GM03348 (cell line): Measurements from ENCODE around the gene NEBL.

Experiments used
- DNase-seq: peaks from one replicate; pipeline ENCODE4 v3.0.0; 2012; ENCODE audit warnings: low spot score

Gene NEBL

DNA sequence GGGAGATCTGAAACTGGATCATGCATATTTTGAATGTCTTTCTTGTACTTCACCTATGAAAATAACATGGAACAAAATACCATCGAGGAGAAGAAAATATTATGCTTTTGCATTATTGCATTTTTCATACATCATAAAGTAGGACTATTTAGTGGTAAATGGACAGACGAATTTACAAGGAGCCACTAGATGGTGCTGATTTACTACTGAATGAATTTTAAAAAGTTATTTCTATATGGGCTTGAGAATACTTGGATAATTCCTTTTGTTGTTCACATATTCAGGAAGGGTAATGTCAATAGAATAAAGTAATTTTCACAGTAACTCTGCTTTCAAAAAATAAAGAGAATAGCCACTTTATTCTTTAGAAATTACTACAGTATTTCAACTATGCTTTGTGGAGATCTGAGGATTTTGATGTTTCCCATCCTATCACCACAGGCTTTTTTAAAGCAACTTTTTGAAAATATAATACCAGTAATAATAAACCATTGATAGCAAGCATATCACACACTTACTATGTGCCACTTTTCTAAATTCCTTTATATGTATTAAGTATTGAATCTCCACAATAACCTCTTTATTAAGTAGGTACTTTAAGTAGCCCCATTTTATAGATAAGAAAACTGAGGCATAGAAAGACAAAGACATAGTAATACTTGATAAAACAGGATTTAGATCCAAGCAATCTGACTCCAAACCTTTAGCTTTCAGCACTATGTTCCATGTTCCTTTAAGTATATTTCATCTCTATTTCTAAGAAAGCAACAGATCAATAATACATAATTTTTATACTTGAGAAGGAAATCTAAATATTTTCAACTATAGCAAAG lies 38.6 kb downstream of the NEBL start:
- DNase-seq: peak; percentile 24

DNA sequence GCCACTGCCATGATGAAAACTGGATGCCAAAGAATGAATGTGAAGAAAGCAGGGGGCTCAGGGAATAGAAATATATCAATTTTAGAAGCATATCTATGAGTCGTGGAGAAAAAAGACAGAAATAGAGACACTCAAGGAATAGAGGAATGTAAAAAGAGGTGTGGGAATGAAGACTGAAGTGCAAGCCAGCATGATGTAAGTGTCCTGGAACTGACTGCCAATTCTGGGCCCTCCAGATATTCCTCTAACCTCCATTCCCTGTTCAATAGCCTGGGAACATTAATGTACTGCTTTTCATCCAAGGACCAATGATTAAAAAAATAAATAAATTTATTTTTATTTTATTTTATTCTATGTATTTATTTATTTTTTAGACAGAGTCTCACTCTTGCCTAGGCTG lies 40.6 kb downstream of the NEBL start:
- no peak for DNase-seq

DNA sequence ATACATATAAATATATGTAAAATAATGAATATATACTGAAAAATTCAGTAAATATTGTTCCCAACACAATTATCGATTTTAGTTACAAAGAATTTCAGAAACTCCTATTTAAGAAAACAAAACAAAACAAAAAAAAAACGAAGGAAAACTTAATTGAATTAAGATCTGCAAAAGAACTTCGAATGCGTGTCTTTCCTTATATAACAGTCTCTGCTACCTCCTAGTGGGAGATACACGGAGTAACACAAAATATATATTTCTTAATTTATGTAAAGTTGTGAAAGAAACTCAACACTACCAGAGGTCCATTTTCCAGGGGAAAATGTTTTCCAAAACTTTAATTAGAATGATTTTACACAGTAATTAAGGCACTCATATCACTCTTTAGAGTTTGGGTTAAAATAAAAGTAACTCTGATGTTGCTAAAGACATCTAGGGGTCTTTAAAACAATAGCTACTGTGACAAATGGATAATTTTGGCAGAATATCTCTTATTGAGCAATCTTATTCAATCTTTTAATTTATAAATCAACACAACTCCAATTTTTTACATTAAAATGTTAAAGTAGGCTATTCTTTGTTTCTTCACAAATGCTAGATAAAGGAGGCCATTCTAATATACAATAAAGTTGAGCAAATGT lies 41.6 kb downstream of the NEBL start:
- peak; percentile 31 for DNase-seq

DNA sequence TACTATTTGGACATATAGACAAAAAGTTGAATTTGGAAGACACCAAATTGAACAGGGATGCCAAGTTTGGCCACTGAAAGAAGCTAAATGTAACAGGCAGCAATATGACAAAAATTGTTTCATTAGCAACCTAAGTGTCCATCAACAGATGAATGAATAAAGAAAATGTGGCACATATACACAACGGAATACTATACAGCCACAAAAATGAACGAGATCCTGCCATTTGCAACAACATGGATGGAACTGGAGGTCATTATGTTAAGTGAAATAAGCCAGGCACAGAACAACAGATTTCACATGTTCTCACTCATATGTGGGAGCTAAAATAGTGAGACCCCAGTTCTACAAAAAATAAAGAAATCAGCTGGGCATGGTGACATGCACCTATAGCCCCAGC lies 43.8 kb downstream of the NEBL start:
- no peak for DNase-seq

DNA sequence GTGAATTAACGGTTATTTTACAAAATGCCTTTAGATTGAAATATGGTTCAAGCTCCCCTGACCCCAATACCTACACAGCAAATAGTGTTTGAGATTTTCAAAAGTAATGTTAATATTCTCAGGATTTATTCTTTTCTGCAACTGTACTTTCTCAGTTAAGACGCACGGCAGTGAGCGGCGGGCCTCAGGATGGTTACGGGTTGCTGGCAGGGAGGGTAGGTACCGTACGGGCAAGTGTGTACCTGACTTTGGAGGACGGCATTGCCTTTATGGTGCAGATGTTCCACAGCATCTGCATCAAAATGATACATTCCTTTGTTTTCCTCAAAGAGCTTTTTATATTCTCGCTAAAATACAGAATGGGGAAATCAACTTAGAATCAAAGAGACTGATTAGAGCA lies 44.8 kb downstream of the NEBL start:
- DNase-seq: no peak

DNA sequence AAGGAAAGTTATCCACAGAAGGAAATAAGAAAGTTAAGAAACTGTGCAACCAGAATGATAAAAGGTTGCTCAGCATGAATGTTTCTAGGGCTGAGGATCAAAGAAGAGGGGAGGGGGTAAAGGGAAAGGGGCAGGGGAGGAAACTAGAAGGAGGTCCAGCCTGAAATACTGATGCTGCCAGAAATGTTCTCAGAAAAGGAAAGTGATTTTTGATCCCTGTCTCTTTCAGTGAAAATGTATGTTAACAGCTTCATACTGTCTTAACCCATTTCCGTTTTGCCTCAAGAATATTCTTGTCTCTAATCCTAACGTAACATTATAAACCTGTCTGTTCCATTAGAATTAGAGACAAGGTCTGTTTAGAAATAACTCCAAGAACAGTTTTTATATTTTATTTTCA lies 49.6 kb downstream of the NEBL start:
- DNase-seq: no peak

DNA sequence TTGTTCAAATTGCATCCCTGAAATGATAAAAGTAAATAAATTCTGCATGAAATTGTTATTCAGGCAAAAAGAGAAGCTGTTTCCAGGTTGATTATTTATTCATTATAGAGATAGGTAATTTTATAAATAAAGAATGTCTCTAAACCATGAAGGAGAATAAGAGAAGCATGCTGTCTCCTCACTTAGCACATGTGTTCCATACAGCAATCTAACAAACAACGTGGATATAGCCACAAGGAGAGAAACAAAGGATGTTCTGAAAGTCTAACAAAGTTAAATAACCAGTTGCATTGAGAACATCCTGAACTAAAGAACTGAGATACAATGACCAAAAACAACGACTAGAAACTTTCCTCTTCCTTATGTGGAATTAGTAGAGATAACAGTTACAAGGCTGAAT lies 50.8 kb downstream of the NEBL start:
- no peak for DNase-seq

DNA sequence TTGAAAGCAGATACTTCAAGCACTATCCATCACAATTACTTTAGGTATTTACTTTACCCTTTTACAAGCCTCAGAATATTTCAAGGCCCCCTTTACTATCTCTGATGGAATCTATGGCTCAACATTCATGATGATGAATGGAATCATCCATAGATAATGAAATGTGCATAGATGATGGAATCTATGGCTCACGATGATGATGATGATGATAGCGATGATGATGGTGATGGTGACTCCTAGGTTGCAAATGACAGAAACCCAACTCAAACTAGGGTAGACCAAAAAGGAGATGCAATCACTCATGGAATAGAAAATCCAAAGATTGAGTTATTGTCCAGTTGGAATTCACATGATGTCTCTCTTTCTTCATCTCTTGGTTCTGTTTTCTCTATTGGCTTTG lies 55.7 kb downstream of the NEBL start:
- DNase-seq: no peak

DNA sequence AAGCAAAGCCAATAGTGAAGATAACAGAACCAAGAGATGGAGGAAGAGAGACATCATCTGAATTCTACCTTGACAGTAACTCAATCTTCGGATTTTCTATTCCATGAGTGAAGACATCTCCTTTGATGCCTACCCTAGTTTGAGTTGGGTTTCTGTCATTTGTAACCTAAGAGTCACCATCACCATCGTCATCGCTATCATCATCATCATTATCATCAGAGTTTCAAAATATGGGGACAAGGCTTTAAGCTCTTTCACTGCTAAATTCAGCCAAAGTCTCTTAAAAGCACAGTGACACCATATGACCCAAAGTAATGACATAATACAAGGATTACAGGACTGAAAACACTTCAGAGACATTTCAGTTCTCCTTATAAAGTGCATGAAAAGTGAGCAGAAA lies 57.2 kb downstream of the NEBL start:
- no peak for DNase-seq

DNA sequence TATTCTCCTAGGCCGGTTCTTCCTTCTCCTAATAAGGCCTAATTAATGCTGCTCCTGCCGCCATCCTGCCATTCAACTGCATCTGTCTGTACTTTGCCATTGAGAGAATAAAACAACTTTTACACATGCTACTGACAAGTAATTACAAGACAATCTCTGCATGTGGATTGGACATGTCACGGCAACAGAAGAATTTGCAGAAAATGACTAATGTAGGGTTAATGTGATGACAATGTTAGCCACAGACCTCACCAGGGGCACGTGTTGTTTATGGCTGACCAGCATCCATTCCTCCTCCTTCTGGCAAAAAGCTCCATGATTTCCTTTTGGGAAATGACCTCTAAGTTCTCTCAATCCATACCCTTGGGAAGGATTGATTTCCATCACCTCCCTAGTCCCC lies 58.0 kb downstream of the NEBL start:
- no peak for DNase-seq

DNA sequence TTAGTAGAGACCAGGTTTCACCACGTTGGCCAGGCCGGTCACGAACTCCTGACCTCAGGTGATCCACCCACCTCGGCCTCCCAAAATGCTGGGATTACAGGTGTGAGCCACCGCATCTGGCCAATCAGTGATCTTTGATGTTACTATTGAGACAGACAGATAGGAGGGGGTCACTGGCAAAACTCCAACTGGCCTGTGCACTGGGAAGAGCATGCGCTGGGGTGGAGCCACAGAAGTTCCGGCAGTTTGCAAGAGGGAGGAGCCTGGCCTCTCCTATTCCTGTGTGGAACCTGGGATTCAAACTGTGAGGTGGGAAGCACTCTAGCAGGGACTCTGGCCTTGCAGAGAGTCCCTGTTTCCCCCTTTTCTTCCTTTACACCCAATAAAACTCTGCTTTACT lies 60.7 kb downstream of the NEBL start:
- no peak for DNase-seq

DNA sequence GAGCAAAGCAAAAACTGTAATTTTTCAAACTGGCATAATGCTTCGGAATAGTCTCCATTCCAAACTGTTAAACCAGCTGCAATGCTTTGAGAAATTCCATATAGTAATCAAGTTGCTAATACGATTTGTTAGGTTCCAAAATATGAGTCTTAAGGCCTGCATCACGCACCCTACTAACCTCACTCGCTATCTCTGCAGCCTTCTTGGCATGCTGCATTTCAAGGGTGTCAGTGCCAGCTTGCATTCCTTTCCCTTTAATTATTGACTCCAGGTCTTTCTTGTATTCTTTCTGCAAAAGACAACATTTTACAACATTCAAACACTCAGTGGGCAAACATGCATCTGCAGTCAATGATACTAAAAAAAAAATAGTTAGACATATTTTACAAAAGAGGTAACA lies 61.8 kb downstream of the NEBL start:
- DNase-seq: no peak

DNA sequence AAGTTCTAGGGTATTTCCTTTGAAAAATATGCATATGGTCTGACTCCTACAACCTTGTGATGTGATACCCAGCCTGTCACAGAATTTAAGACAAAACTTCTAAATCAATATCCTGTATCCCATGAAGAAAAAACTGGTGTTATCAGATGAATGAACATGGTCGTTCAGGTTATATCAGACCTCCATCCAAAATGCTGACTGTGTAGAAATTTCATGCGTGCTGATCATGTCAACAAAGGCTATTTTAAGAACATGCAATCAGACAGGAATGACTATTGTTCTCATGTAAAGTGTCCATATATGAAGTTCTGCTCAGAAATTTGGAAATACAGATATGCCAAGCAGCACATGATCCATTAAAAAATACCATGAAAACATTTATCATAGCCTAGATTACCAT lies 62.3 kb downstream of the NEBL start:
- no peak for DNase-seq

DNA sequence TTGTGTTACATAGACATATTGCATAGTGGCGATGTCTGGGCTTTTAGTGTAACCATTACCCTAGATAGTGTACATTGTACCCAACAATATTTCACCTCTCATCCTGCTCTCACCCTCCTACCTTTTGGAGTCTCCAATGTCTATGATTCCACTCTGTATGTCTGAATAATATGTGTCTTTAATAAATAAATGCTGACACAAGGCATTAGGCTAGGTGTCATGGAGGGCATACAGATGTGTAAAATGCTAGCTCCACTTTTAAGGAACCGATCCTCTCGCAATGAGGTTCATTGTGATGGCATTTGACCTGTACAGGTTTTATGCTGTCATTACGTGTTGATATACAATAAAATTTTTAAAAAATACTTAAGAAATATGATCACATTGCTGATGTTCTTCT lies 74.3 kb downstream of the NEBL start:
- DNase-seq: no peak

DNA sequence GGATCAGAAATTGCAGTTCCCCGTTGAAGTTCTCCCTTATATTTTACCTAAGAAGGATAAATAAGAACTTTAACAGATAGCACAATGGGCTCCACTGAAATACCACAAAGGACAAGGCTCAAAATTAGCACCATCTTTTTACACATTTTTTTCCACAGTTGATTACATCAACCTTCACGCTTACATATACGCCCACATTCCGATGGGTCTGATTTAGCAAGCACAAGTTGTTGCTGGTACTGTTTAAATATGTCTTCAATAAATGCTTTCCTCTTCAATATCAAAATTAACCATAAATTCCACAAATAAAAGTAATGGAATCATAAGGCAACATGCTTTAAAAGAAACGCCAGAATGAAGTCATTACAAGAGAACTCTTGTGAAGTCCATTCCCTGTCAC lies 79.5 kb downstream of the NEBL start:
- DNase-seq: no peak

DNA sequence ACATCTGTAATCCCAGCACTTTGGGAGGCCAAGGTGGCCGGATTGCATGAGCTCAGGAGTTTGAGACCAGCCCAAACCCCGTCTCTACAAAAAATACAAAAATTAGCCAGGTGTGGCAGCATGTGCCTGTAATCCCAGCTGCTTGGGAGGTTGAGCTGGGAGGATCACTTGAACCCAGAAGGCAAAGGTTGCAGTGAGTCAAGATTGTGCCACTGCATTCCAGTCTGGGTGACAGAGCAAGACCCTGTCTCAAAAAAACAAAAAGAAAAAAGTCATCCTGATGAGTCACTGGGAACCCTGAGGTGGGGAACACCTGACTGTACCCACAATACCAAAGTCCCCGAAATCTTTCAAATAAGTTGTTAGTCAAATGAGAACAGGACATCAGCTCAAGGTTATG lies 80.0 kb downstream of the NEBL start:
- DNase-seq: no peak

DNA sequence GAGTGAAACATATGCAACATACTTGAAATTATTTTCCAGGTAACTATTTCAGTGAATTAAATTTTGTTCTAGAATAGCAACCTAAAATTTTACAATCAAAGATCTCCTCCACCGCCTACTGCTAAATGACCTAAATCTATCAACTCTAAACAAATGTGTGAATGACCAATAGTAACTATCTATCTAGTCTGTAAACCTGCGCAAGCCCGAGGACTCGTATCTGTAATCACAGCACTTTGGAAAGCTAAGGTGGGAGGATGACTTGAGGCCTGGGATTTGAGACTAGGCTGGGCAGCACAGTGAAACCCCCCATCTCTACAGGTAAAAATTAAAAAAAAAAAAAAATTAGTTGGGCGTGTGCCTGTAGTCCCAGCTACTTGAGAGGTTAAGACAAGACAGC lies 83.0 kb downstream of the NEBL start:
- no peak for DNase-seq

DNA sequence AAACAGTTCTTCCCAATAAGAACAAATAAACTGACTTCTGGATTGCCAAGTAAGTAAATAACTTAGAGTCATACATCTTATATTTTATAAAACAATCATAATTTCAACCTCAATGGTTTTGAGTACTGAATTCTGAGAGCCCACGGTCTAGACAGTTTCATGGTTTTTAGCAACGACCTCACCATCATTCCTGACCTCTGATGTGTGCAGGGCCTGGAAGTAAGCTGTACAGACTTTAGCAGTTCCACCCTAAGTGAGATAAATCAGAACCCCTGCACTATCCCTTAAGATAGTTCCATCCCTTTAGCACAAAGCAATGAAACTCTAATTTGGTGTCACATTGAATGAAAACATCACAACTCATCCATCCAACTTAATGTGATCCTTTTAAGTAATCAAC lies 86.0 kb downstream of the NEBL start:
- DNase-seq: no peak

DNA sequence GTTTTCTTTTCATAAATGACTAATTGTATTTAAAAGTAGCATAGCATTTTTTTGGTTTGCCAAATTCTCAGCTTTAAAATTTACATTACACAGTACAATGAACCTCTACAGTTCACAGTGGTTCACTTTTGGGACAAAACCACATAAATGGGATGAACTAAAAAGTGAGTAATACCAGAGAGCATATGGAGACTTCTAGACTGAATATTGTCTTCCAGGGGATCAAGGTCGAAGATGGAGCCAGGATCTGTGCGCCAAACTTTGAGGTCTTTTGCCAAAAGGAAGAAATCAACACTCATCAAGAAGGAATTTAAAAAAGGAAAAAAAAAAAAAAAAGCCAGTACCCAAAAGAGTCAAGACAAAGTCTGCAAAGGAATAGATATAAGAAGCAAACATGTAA lies 87.5 kb downstream of the NEBL start:
- no peak for DNase-seq

DNA sequence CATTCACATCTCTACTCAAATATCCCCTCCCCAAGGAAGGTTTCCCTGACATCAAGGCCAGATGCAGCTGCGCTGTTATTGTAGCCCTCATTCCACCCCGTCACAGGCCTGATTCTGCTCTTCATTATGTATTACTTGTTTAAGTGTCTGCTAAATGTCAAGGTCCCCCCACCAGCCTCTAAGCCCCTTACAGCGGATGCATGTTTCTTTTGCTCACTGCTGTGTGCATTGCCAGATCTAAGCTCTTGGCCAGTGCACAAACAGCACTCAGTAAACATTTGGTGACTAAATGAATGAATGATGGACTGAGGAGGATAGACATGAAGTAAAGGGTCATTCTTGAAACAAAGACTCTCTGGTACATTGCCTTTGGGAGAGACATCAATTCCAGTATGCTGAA lies 90.6 kb downstream of the NEBL start:
- DNase-seq: no peak

DNA sequence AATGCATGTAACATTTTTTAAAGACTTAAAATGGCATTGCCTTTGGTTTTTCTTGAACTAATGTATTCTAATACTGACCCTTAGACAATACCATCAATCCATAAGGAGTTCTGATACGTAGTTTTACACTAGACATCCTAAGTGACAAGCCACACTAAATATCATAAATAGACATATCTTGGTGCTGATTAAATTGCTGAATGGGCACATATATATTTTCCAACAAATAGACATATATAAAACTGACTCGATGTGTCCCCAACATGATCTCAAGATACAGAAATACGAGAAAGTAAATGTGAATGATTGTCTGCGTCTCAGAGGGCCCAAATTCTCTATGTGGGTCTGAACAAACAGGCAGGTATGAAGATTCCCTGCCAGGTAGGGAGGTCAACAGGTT lies 99.8 kb downstream of the NEBL start:
- DNase-seq: no peak

DNA sequence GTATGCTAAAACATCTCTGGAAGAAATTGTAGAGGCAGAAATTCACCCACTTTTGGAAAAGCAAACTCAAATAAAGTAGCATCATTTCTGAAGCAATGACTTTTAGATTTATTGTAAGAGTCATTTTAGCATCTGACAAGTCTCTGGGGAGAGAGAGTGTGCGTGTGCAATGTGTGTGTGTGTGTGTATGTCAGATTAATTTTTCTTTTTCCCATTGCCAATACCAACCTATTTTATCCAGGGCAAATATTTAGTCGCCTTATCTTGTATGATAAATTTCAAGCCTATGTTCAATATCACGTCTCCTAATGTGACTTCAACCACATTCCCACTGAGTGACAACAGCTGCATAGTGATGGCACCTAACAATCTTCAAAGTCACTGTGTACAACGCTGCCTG lies 101.7 kb downstream of the NEBL start:
- no peak for DNase-seq

DNA sequence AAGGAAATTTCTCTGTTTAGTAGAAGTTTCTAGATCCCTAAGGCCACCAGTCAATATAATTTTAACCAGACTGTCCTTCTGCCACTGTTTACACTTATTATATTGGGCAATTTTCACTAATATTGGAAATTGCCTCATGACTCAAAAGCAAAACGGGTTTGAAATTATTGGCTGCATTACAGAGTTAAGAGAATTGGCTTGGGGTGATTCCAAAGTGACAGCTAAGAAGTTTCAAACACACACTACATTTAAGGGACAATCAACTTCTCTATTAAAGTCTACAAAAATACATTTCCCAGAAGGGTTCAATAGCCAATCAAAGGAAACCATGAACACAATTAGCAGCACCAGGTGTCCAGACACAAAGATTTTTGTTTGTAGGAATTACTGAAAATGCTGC lies 111.9 kb downstream of the NEBL start:
- DNase-seq: no peak
